ENCODE data around the gene FEZ2.

DNA sequence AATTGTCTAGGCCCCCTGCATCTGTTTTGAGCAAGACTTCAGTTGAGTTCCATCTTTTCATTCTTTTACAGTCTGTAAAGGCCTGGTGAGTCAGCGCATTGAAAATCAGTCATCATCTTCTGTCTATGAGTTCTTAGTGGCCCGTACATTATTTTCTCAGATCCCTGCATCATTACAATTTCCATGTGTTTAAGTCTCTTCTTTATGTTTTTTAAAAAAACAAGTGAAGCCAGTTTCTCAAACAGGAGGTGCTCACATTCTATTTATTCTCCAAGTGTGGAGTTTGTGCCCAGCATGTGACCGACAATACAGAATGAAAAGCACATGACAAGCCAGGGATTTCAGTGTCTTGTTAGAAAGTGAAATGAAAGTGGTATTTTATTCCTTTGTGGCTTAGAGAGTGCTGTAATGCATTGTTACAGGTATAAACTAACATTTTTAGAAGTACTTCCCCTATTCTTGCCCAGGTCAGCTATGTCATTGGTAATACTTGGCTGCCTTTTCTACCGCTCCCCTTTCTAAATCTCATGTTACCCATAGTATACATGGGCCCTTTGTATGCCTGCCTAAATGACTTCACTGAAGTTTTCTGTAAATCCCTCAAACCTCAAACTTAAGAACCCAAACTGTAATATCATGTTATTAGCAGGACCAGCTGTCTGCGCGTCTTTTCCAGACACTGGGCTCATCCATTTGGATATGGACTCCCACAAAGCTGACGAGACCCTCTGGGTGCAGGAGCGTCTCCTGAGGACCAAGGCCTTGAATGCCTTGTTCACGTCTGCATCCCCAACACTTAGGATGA, 67.6 kb downstream of the FEZ2 start:
- TF ChIP-seq, protein P1, sequence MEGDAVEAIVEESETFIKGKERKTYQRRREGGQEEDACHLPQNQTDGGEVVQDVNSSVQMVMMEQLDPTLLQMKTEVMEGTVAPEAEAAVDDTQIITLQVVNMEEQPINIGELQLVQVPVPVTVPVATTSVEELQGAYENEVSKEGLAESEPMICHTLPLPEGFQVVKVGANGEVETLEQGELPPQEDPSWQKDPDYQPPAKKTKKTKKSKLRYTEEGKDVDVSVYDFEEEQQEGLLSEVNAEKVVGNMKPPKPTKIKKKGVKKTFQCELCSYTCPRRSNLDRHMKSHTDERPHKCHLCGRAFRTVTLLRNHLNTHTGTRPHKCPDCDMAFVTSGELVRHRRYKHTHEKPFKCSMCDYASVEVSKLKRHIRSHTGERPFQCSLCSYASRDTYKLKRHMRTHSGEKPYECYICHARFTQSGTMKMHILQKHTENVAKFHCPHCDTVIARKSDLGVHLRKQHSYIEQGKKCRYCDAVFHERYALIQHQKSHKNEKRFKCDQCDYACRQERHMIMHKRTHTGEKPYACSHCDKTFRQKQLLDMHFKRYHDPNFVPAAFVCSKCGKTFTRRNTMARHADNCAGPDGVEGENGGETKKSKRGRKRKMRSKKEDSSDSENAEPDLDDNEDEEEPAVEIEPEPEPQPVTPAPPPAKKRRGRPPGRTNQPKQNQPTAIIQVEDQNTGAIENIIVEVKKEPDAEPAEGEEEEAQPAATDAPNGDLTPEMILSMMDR (IDR thresholded peaks at IDR 0.05; ENCODE audit: low read depth, low read length, poor library complexity, severe bottlenecking): no peak
- TF ChIP-seq EZH2phosphoT487 (IDR thresholded peaks at IDR 0.05; ENCODE audit: borderline replicate concordance, low read length): no peak
